ENCODE results near the gene OBSL1.

- TF ChIP-seq POLR2A (IDR thresholded peaks at IDR 0.05; ENCODE audit: low read depth, low read length) (no peak), POLR2AphosphoS5 (IDR thresholded peaks at IDR 0.05; ENCODE audit: low read depth, low read length) (no peak), POU2F2 (IDR thresholded peaks at IDR 0.05; ENCODE audit: low read depth, low read length) (no peak), TAF1 (IDR thresholded peaks at IDR 0.05; ENCODE audit: low read depth, low read length) (no peak)
Observed at GRCh38 chr2:219524817-219525216, 46.5 kb downstream of the OBSL1 start.

Measured in GM12891 (cell line).